Activated CD4-positive, CD25-positive, alpha-beta regulatory T cell treated with anti-CD3 and anti-CD28 coated beads, Interleukin-2, amount 50 U/mL, for 72 hours (primary cell): ENCODE results near the gene PNP.

Source experiments
- DNase-seq: peaks from one replicate; pipeline ENCODE4 v3.0.0; 2021

The PNP gene

GRCh38 chr14:20455355-20456300 is 13.6 kb upstream of the PNP start:
- DNase-seq, result no peak

DNA sequence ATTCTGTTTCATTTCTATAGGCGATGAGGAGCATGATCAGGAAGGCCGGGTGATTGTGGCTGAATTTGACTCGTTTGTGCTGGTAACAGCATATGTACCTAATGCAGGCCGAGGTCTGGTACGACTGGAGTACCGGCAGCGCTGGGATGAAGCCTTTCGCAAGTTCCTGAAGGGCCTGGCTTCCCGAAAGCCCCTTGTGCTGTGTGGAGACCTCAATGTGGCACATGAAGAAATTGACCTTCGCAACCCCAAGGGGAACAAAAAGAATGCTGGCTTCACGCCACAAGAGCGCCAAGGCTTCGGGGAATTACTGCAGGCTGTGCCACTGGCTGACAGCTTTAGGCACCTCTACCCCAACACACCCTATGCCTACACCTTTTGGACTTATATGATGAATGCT is 12.2 kb upstream of the PNP start:
- no peak for DNase-seq

- no peak for DNase-seq
Observed at GRCh38 chr14:20458031-20458789, 11.0 kb upstream of the PNP start.

DNA sequence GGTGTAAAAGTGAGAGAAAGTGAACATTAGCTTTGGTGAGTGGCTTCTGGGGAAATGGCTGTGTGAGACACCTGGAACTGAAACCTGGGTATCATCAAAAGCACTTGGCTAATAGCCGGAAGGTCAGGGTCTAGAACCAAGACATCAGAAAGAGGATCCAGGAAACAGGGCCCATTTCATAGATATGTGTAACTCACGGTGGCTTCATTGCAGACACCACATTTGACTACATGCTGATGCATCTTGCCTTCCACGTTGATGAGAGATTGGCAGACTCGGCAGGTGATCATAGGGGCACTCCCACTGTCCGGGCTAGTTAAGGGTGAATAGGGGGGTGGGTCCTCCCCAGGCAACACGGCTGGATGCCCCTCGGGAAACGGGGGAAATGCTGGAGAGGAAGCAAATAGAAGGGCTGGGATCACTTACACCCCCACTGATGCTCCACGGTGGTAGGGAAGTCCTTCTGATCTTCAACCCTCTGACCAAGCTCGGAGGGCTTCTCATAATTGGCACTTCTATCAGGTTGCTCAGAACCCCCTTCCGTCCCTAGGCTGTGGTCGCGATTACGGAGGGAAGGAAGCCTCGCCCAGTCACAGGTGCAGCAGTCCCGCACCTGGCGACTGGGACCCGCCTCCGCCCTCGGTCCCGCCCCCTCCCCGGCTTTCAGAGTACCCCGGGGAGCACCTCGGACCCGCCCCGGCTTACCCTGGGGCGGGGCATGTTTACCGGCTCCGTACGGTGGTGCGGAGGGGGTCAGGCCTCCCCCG is 8.6 kb upstream of the PNP start:
- peak; percentile 33 for DNase-seq

DNA sequence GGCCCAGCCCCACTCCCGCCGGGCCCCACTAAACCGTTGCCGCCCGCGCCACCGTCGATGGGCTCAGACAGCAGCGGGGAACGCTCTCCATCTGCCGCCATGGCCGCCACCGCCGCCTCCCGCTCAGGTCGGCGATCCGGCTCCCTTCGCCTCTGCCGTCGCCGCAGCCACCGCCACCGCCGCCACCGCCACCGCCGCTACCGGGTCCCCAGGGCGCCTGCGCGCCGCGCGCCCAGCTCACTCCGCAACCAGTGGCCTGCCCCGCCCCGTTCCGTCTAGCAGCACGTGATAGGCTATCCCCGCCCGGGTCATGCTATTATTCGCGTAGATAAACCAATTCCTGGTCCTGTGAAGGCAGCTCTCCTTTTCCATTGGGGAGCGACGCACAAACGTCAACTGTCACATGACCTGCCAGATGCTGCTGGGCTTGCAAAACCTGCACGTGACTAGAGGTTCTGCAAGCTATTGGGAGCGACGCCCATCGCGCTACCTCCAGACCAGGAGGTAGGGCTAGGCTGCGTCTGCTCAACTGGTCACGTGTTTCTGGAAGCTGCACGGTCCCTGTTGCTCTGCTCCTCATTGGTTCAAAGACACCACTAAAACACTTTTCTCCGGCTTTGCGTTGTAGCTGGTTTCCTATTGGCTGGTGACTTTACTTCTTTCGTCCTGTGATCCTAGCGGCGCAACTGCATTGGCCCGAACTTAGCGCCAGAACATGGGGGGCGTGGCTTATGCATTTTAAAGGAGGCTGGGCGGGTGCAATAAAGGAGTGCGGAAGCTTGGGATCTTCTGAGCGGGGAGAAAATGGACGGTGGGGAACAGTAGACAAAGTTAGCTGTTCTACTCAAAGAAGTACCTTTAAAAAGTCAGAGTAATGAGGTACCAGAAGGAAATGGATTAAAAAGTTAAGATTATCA is 7.7 kb upstream of the PNP start, which contains the start of gene PIP4P1:
Gene PIP4P1 (minus strand): TSS at position 210 of the 917 bp plus-strand sequence. CDS start 109 bp downstream, at position 101.
- peak; percentile 97 for DNase-seq

DNA sequence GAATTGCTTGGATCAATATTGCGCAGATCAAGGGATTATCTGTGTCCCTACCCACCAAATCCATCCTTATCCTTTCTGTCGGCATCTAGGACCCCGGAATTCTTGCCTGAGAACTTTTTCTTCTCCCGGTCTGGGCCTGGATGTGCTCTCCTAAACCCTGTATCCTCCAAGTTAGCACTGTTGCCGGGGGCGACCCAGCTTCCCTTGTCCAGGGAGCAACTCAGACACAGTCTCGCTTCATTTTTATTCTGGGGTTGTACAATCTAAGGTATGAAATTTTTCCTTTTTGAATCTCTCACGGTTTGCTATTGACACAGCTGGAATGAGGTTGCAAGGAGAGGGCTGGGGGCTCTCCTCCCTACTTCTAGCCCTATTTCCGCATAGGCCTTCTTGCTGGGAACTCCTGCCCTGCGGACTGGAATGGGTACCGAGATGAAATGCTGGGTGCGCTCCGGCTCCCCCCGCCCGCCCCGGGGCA is 403 bp upstream of the PNP start:
- DNase-seq, result no peak

- DNase-seq, result peak; percentile 49
Observed at GRCh38 chr14:20469890-20470602, 840 bp downstream of the PNP start.

GRCh38 chr14:20470603-20470901 is 1.3 kb downstream of the PNP start:
- DNase-seq, result no peak

- no peak for DNase-seq
Observed at GRCh38 chr14:20472536-20473169, 3.4 kb downstream of the PNP start.

GRCh38 chr14:20476776-20477175 is 7.6 kb downstream of the PNP start:
- DNase-seq, result no peak

DNA sequence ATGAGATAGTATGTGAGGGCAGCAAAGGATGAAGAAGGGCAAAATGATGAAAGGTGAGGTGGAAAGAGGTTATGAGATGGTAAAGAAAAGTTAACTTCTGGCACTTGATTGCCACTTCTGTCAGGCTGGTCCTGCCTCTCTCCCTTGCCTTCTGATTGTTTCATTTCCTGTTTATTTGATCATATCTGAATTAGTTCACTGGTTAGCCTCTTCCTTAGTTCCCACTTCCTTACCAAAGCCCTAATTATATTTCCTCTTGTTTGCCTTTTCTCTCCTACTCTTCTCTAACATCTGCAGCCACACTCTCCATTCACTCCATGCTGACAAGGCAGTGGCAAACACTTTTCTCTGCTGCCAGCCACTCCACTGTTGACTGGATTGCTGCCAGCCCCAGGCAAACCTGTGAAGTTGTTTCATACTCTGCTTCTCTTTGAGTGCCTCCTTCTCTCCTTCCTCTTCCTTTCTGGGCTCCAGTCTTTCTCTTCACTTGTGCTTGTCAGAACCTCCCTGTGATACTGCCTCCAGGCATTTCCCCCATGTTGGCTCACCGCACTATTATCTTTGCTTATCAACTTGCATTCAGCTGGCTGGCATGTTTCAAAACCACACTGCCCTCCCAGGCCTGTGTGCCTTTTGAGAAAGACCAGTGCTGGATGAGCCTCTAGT is 8.1 kb downstream of the PNP start:
- DNase-seq, result no peak

DNA sequence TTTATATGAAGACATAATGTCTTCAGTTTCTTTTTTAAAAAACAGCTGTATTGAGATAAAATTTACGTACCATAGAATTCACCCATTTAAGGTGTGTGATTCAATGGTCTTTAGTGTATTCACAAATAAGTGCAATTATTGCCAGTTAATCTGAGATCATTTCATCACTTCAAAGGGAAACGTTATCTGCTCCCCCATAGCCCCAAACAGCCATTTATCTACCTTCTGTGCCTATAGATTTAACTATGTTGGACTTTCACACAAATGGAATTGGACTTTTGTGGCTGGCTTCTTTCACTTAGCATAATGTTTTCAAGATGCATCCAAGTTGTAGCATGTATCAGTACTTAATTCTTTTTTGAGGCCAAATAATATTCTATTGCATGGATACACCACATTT is 9.7 kb downstream of the PNP start:
- no peak for DNase-seq

- DNase-seq, result no peak
Observed at GRCh38 chr14:20482382-20482781, 13.2 kb downstream of the PNP start.

DNA sequence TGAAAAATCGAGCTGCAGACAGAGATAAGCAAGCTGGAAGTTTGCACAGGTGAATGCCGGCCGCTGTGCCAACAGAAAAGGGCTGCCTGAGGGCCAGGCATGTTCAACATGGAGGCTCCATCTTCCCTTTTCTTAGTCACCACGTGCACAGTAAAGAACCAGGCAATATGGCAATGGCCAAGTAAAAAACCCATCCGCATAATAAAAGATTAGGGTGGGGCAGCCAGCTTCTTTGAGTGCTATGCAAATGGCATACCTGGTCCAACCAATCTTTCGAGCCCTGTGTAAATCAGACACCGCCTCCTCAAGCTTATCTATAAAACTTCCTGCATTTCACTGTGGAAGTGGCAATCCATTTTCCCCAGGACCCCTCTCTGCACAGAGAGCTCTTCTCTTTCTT is 16.7 kb downstream of the PNP start:
- DNase-seq, result no peak

DNA sequence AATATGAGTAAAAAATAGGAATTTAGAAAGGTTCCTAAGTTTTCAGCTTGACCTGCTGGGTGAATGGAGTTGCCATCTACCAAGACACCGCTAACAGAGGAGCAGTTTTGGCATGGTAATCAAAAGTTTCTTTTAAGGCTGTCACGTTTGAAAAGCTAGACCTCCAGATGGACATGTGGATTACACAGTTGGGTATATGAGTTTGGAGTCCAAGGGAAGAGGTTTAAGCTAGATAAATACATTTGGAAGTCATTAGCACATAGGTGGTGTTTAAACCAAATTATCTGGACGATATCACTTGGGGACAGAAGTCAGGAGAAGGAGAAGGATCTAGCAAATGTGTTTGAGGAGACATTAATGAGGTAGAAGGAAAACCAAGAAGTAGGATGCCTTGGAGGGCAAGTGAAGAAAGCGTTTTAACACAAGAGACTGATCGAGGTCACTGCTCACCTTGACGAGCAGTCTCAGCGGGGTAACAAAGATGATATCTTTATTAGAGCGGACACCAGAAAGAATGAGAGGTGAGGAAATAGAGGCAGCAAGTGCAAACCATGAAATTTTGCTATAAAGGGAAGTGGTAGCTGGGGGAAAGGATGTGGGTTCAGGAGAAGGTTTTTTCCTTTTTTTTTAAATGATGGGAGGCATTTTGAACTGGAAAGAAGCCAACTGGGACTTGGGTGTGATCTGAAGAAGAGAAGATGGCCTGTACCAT is 17.6 kb downstream of the PNP start:
- no peak for DNase-seq

- no peak for DNase-seq
Observed at GRCh38 chr14:20487396-20487725, 18.2 kb downstream of the PNP start.

GRCh38 chr14:20489093-20489994 is 20.1 kb downstream of the PNP start:
- DNase-seq, result no peak

DNA sequence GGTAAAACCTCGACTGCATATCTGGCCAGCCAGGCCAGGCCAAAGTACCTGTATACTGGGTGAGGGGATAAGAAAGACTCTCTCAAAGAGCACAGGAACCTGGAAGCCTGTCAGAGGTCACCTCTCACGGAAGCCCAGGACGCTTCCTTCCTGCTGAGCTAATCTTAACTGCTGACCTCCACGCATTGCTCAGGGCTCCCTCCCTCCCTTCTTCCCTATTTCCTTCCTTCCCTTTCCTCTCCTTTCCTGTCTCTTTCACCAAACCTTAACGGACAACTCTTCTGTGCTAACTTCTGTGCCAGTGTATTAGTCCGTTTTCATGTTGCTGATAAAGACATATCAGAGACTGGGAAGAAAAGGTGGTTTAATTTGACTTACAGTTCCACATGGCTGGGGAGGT is 21.4 kb downstream of the PNP start:
- no peak for DNase-seq

DNA sequence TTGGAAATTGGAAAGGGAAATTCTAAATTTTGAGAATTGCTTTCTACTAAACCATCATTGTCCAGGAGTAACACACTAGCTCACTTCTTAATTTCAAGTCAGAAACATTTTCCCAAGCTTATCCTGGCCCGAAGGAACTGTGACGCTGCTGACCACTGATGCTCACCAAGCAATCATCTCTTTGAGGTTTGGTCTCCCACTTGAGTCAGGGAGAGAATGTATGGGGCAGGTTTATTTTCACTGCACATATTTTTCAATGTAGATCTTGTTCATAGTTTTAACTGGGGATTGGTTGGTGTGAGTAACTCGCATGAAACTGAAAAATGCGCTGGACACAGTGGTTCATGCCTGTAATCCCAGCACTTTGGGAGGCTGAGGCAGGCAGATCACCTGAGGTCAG is 23.3 kb downstream of the PNP start:
- no peak for DNase-seq
